Measurements from ENCODE around the gene SLC25A11.
"Not testable (repeated sequence)": the region's sequence is repeated elsewhere in the genome, so short reads cannot be mapped to it uniquely, and the experiment has no call there.

Gene SLC25A11

GRCh38 chr17:4945176-4945943, 5.5 kb upstream of the SLC25A11 start:
- DNase-seq (ENCODE audit: low spot score) = peak; percentile 79

DNA sequence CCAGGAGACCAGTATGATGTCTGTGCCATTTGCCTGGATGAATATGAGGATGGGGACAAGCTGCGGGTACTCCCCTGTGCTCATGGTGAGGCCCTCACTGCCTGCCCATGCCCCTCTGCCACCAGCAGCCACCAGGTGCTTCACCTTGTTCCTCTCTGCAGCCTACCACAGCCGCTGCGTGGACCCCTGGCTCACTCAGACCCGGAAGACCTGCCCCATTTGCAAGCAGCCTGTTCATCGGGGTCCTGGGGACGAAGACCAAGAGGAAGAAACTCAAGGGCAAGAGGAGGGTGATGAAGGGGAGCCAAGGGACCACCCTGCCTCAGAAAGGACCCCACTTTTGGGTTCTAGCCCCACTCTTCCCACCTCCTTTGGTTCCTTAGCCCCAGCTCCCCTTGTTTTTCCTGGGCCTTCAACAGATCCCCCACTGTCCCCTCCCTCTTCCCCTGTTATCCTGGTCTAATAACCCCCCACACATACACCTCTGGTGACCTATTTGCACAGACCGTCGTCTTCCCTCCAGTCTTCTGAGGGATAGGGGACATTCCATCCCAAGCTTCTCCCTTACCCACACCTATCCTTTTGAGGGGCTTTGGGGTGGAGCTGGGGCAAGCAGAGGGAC, 4.8 kb upstream of the SLC25A11 start:
- no peak for DNase-seq (ENCODE audit: low spot score)

DNA sequence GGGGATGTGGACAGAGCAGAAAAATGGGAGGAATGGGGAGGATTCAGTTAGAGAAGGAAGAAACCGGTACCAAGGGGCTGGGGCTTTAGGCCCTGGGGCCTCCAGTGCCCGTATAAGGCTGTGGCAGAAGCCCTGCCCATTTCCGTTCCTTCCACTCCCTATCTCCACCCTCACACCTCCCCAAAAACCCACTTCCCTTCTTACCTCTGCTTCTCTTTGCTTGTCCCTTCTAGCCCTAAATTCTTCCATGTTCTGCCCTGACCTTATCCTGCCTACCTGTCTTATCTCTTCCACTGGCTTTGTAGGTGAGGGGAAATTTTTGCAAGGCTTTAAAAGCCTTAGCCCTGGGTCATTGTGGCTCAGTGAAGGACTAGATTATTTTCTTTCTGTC, 4.3 kb upstream of the SLC25A11 start:
- no peak for DNase-seq (ENCODE audit: low spot score)

- DNase-seq (ENCODE audit: low spot score) = peak; percentile 13
These were observed 3.1 kb upstream of the SLC25A11 start for GRCh38 chr17:4942760-4943508.

- no peak for DNase-seq (ENCODE audit: low spot score)
These were observed 1.4 kb upstream of the SLC25A11 start for GRCh38 chr17:4941319-4941610.

DNA sequence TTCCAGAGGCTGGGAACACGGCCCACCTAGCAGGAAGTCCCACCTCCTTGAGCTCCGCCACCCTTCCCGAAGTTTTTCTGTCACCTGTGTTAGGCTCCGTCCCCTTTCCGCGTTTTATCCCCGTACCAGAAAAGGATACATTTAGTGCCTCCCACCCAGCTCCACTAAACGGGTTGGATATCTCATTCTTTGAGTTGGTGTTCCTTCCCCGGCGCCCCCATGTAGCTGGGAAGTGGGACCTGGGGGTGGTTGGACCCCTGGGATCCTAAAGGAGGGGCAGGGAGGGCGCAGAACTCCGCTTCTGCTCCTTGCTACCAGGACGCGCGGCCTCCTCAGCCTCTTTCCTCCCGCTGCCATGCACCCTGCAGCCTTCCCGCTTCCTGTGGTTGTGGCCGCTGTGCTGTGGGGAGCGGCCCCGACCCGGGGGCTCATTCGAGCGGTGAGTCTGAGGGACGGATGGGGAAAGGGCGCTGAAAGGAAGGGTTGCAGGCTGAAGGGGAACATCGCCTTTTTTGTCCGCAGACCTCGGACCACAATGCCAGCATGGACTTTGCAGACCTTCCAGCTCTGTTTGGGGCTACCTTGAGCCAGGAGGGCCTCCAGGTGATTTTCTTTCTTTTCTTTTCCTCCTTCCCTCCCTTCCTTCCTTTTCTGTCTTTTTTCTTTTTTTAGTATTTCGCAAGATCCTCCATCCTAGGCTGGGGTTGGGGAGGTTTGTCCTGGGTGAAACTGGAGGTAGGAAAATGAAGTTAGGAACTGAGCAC, 891 bp upstream of the SLC25A11 start:
- DNase-seq (ENCODE audit: low spot score) = peak; percentile 21

- DNase-seq (ENCODE audit: low spot score) = no peak
These were observed 375 bp downstream of the SLC25A11 start for GRCh38 chr17:4939546-4939795.

- peak; percentile 19 for DNase-seq (ENCODE audit: low spot score)
These were observed 929 bp downstream of the SLC25A11 start for GRCh38 chr17:4938688-4939545.

GRCh38 chr17:4938069-4938491, 1.8 kb downstream of the SLC25A11 start:
- DNase-seq (ENCODE audit: low spot score) = no peak

- no peak for DNase-seq (ENCODE audit: low spot score)
These were observed 2.3 kb downstream of the SLC25A11 start for GRCh38 chr17:4937553-4937952.

DNA sequence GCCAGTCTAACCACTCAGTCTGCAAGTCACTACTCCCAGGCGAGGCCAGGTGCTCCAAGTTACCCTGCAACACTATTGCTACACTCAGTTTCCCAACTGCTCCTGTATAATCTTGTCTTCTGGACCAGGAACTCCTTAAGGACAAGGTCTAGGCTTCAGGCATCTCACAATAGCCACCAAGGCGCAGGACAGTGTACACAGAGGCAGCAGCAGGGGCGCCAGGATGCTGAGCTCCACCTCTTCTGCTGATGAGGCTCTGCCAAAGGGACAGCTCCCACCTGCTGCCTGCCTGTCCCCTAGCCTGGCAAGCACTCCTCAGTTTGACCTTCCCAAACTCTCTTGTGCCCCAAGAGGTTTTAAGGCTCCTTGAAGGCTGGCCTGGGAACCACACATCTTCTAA, 3.4 kb downstream of the SLC25A11 start:
- DNase-seq (ENCODE audit: low spot score) = no peak

GRCh38 chr17:4935650-4936049, 4.2 kb downstream of the SLC25A11 start:
- no peak for DNase-seq (ENCODE audit: low spot score)

- DNase-seq (ENCODE audit: low spot score) = peak; percentile 42
These were observed 5.5 kb downstream of the SLC25A11 start for GRCh38 chr17:4934173-4934979.

DNA sequence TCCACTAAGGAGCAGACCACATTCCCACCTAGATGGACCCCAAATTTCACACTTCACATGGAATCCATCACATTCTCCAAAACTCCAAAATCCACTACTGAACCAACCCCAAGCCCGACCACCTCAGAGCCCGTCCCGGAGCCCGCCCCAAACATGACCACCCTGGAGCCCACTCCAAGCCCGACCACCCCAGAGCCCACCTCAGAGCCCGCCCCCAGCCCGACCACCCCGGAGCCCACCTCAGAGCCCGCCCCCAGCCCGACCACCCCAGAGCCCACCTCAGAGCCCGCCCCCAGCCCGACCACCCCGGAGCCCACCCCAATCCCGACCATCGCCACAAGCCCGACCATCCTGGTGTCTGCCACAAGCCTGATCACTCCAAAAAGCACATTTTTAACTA, 6.2 kb downstream of the SLC25A11 start:
- DNase-seq (ENCODE audit: low spot score) = no peak

DNA sequence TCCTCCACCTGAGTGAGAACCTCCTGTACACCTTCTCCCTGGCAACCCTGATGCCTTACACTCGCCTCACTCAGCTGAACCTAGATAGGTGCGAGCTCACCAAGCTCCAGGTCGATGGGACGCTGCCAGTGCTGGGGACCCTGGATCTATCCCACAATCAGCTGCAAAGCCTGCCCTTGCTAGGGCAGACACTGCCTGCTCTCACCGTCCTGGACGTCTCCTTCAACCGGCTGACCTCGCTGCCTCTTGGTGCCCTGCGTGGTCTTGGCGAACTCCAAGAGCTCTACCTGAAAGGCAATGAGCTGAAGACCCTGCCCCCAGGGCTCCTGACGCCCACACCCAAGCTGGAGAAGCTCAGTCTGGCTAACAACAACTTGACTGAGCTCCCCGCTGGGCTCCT, 7.1 kb downstream of the SLC25A11 start:
- no peak for DNase-seq (ENCODE audit: low spot score)

DNA sequence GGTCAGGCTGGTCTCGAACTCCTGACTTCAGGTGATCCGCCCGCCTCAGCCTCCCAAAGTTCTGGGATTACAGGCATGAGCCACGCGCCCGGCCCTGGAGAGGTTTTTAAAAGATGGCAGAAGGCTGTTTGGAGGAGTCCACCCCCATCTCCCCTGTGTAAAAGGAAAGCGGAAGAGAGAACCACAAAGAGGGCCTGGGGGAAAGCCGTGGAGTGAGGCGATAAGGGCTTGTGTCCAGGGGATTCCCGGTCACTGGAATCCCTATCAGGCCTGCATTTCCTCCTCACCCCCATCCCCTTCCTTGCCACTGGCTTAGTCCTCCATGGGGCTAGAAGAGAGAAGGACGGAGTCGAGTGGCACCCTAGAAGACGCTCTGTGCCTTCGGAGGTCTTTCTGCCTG, 7.9 kb downstream of the SLC25A11 start, which contains the start of gene GP1BA:
Gene GP1BA (plus strand): TSS at position 315 of the 400 bp plus-strand sequence. CDS start 328 bp downstream, outside the sequence.
- DNase-seq (ENCODE audit: low spot score) = no peak

- DNase-seq (ENCODE audit: low spot score) = no peak
These were observed 11.0 kb downstream of the SLC25A11 start for GRCh38 chr17:4928881-4929280.

DNA sequence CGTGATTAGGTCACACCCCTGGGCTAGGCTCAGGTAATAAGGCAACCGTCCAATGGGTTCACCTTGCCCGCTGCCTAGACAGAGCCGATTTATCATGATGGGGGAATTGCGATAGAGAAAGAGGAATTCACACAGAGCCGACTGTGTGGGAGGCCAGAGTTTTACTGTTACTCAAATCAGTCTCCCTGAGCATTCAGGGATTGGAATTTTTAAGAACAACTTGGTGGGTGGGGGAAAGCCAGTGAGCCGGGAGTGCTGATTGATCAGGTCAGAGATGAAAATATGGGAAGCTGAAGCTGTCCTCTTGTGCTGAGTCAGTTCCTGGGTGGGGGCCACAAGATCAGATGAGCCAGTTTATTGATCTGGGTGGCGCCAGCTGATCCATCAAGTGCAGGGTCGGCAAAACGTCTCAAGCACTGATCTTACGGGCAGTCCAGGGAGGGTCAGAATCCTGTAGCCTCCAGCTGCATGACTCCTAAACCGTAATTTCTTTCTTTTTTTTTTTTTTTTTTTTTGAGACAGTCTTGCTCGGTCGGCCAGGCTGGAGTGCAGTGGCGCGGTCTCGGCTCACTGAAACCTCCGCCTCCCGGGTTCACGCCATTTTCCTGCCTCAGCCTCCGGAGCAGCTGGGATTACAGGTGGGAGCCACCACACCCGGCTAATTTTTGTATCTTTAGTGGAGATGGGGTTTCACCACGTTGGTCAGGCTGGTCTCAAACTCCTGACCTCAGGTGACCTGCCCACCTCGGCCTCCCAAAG, 13.1 kb downstream of the SLC25A11 start:
- DNase-seq (ENCODE audit: low spot score) = not testable (repeated sequence)

- no peak for DNase-seq (ENCODE audit: low spot score)
These were observed 18.5 kb downstream of the SLC25A11 start for GRCh38 chr17:4921320-4921719.

Measured in kidney capillary endothelial cell (primary cell).